K562 (cell line): ENCODE measurements around the gene TFF2. TPM values are rescaled to one million over a fixed set of nuclear protein-coding genes. Genes with fewer than 3 reads are reported as not detected.
A peak's percentile ranks its signal among the peaks of the same experiment; 100 is the strongest.

Source experiments
- ATAC-seq: fragments of 200-7000 bp; cut with Tn5 transposase; 3 replicates; pipeline ENCODE4 v1.9.1; 2020; ENCODE audit warnings: moderate library complexity
- BruUV-seq: library from RNA; stranded (reverse); fragments of 400-500 nt; replicated peaks from 2 replicates; lab custom pipeline; 2021; lab: Mats Ljungman, UMichigan
- CTCF ChIA-PET: fragments of 300-600 bp; formaldehyde crosslinking; extraction: SDS; loops from one replicate; lab custom pipeline; 2021; ENCODE audit warnings: low intra/inter-chr PET ratio; lab: Yijun Ruan, JAX
- POLR2A ChIA-PET: fragments of 300-600, 350-650 bp; sonication (Branson Sonifier 250); formaldehyde crosslinking; extraction: SDS; loops from one replicate; lab custom pipeline; 2021; ENCODE audit warnings: antibody characterized with exemption, inconsistent platforms; lab: Yijun Ruan, JAX
- DNase-seq, 4 experiments: peaks; one replicate each; pipeline versions ENCODE4 v3.0.0 to v3.0.0-alpha.2; 2011 to 2018; ENCODE audit warnings: low spot score in 3 of 4, mixed read lengths in 3 of 4; ENCODE audit errors: extremely low read depth in 1 of 4
- FAIRE-seq: peaks from 2 replicates; lab custom pipeline; 2011; peaks lifted over from hg19 to GRCh38; lab: Jason Lieb, UNC
- H2AFZ ChIP-seq: 2 replicates; pipeline ENCODE4 v1.6.0; 2011; ENCODE audit warnings: low read depth, low read length, control low read depth, inconsistent platforms
- H3K27ac ChIP-seq: fragments of 200-600 bp; 3 replicates; pipeline ENCODE4 v1.8.0; 2011; ENCODE audit warnings: low read depth, mild to moderate bottlenecking, control low read depth, inconsistent platforms, low read length, moderate library complexity, mixed read lengths; ENCODE audit errors: extremely low read depth
- H3K27me3 ChIP-seq, 2 experiments: fragments of 300-600 bp in 1 of 2; 2 replicates in 1 of 2; 3 replicates in 1 of 2; pipeline versions ENCODE4 v1.6.0 to v1.8.0; 2011; ENCODE audit warnings: inconsistent platforms in 2 of 2, low read length in 2 of 2, mild to moderate bottlenecking in 1 of 2, mixed read lengths in 1 of 2, moderate library complexity in 1 of 2; ENCODE audit not compliant: control insufficient read depth in 2 of 2, insufficient read depth in 2 of 2
- H3K36me3 ChIP-seq: fragments of 300-600 bp; 3 replicates; pipeline ENCODE4 v1.8.0; 2011; ENCODE audit warnings: mild to moderate bottlenecking, low read length, inconsistent platforms; ENCODE audit not compliant: control insufficient read depth, insufficient read depth
- H3K4me1 ChIP-seq, 2 experiments: fragments of 200-600 bp in 1 of 2; replicated peaks in 1 of 2; 2 replicates in 1 of 2; 3 replicates in 1 of 2; pipeline versions ENCODE4 v1.5.1 to v1.8.0; 2011; ENCODE audit warnings: inconsistent platforms in 2 of 2, low read length in 2 of 2, mild to moderate bottlenecking in 1 of 2, mixed read lengths in 1 of 2, moderate library complexity in 1 of 2; ENCODE audit not compliant: control insufficient read depth in 2 of 2, insufficient read depth in 2 of 2
- H3K4me2 ChIP-seq: 2 replicates; pipeline ENCODE4 v1.6.1; 2011; ENCODE audit warnings: low read length, control low read depth, inconsistent platforms, mixed read lengths; ENCODE audit not compliant: insufficient read depth
- H3K4me3 ChIP-seq: fragments of 200-600 bp; sonication (generic), shearing (Covaris generic); 2 replicates; pipeline ENCODE4 v1.5.1; 2016; ENCODE audit warnings: control low read depth, inconsistent platforms
- H3K79me2 ChIP-seq: fragments of 200-600 bp; 3 replicates; pipeline ENCODE4 v1.8.0; 2011; ENCODE audit warnings: low read length, inconsistent platforms; ENCODE audit not compliant: control insufficient read depth, insufficient read depth
- H3K9ac ChIP-seq, 2 experiments: 2 replicates each; pipeline versions ENCODE4 v1.6.0 to v1.6.1; 2011; ENCODE audit warnings: low read depth in 2 of 2, low read length in 2 of 2, control low read depth in 1 of 2, inconsistent platforms in 1 of 2, mild to moderate bottlenecking in 1 of 2, mixed read lengths in 1 of 2; ENCODE audit not compliant: insufficient read depth in 1 of 2
- H3K9me1 ChIP-seq: one replicate; pipeline ENCODE4 v1.6.0; 2011; ENCODE audit warnings: inconsistent platforms, mild to moderate bottlenecking, low read length, moderate library complexity; ENCODE audit not compliant: control insufficient read depth, insufficient read depth
- H3K9me3 ChIP-seq: replicated peaks from 2 replicates; pipeline ENCODE4 v1.5.1; 2011; ENCODE audit warnings: low read depth, low read length, inconsistent platforms; ENCODE audit not compliant: control insufficient read depth, insufficient read depth
- H4K20me1 ChIP-seq: replicated peaks from 2 replicates; pipeline ENCODE4 v1.6.1; 2011; ENCODE audit warnings: low read length, inconsistent platforms, mixed read lengths; ENCODE audit not compliant: control insufficient read depth, insufficient read depth
- DMBX1 ChIP-seq: fragments of 250-450 bp; sonication (Bioruptor Pico); IDR thresholded peaks from 2 replicates; pipeline ENCODE4 v1.8.0; 2022; ENCODE audit warnings: inconsistent platforms, mild to moderate bottlenecking, moderate library complexity, borderline replicate concordance
- ETV5 ChIP-seq: sonication (generic); formaldehyde crosslinking; IDR thresholded peaks from 2 replicates; pipeline ENCODE4 v1.4.0; 2020; ENCODE audit warnings: low read depth, mild to moderate bottlenecking, missing genetic modification reagents
- KHSRP ChIP-seq: fragments of 450-650 bp; IDR thresholded peaks from 2 replicates; pipeline ENCODE4 v1.6.1; 2017
- PHTF2 ChIP-seq: fragments of 250-450 bp; sonication (Bioruptor Pico); IDR thresholded peaks from 2 replicates; pipeline ENCODE4 v1.5.0; 2021; ENCODE audit warnings: mild to moderate bottlenecking
- POLR2A ChIP-seq: fragments of 450-650 bp; conservative IDR thresholded peaks from 2 replicates; pipeline ENCODE4 v1.6.1; 2016
- STAT5B ChIP-seq: fragments of 250-450 bp; sonication (Bioruptor Pico); IDR thresholded peaks from 2 replicates; pipeline ENCODE4 v1.8.0; 2021; ENCODE audit warnings: mild to moderate bottlenecking, inconsistent platforms
- TCF15 ChIP-seq: fragments of 250-450 bp; sonication (Bioruptor Pico); IDR thresholded peaks from 2 replicates; pipeline ENCODE4 v1.8.0; 2022; ENCODE audit warnings: moderate library complexity, mild to moderate bottlenecking, inconsistent platforms
- USF2 ChIP-seq: sonication (generic); formaldehyde crosslinking; IDR thresholded peaks from 2 replicates; pipeline ENCODE4 v1.5.0; 2020; ENCODE audit warnings: missing genetic modification reagents
- ZNF444 ChIP-seq: fragments of 250-450 bp; sonication (Bioruptor Pico); IDR thresholded peaks from 2 replicates; pipeline ENCODE4 v1.4.0; 2020; ENCODE audit warnings: mild to moderate bottlenecking, moderate library complexity
- ZNF518B ChIP-seq: fragments of 250-450 bp; sonication (Bioruptor Pico); IDR thresholded peaks from 2 replicates; pipeline ENCODE4 v1.5.0; 2021; ENCODE audit warnings: mild to moderate bottlenecking, moderate library complexity
- ZNF75A ChIP-seq: fragments of 450-650 bp; formaldehyde crosslinking; IDR thresholded peaks from 2 replicates; pipeline ENCODE4 v1.4.0; 2020; ENCODE audit warnings: mild to moderate bottlenecking
- WGBS: fragments of 100-300 bp; shearing (Covaris generic); methylation state at CpG from one replicate; pipeline ENCODE4 v1.1.6; 2016; ENCODE audit warnings: low coverage, mixed read lengths; ENCODE audit not compliant: insufficient coverage; ENCODE audit errors: missing lambda C conversion rate; 5-methylcytosine and 5-hydroxymethylcytosine counted together
- in situ Hi-C: fragments of 300-500 bp; cut with MboI; formaldehyde crosslinking; loops from 4 replicates; pipeline ENCODE4 v1.15.0; 2018; ENCODE audit warnings: inconsistent platforms, mixed read lengths
- intact Hi-C: fragments of 100-400 bp; cut with micrococcal nuclease; formaldehyde crosslinking; loops from 2 replicates; pipeline ENCODE4 v1.14.2; 2022
- polyA plus RNA-seq, 8 experiments: library from polyadenylated mRNA; depleted of rRNA in 4 of 8; stranded (reverse) in 5 of 8; unstranded in 3 of 8; fragments of >200 nt; fragmentation: Nextera tagmentation in 2 of 8; fragmentation: Illumina TruSeq in 1 of 8; extraction: Ambion mirVana in 2 of 8; extraction: Trizol in 1 of 8; gene quantifications; 2 replicates each; pipeline versions ENCODE4 v1.2.1 to v1.2.3, GENCODE V29; 2011 to 2014; ENCODE audit warnings: inconsistent platforms in 1 of 8, missing spikeins in 1 of 8
- total RNA-seq, 7 experiments: library from RNA; depleted of rRNA in 6 of 7; stranded (reverse); fragments of >200 nt in 6 of 7; fragmentation: Illumina TruSeq in 2 of 7; extraction: Trizol in 2 of 7; gene quantifications; 2 replicates each; pipeline versions ENCODE4 v1.2.1 to v1.2.3, GENCODE V29; 2011 to 2021; ENCODE audit warnings: low replicate concordance in 1 of 7
- TF ChIP-seq, protein P1 (sequence below): sonication (generic); formaldehyde crosslinking; IDR thresholded peaks from 2 replicates; pipeline ENCODE4 v1.8.1; 2023; ENCODE audit warnings: mild to moderate bottlenecking, missing genetic modification reagents
- TF ChIP-seq, protein P2 (sequence below): sonication (generic); formaldehyde crosslinking; IDR thresholded peaks from 2 replicates; pipeline ENCODE4 v1.8.0; 2022; ENCODE audit warnings: missing genetic modification reagents, mild to moderate bottlenecking, borderline replicate concordance

The TFF2 gene
- total and polyA plus RNA-seq, 9 of the 15 experiments (the other 6 are each of a cell fraction or from before 2014, with no cell fraction given) = not detected

DNA sequence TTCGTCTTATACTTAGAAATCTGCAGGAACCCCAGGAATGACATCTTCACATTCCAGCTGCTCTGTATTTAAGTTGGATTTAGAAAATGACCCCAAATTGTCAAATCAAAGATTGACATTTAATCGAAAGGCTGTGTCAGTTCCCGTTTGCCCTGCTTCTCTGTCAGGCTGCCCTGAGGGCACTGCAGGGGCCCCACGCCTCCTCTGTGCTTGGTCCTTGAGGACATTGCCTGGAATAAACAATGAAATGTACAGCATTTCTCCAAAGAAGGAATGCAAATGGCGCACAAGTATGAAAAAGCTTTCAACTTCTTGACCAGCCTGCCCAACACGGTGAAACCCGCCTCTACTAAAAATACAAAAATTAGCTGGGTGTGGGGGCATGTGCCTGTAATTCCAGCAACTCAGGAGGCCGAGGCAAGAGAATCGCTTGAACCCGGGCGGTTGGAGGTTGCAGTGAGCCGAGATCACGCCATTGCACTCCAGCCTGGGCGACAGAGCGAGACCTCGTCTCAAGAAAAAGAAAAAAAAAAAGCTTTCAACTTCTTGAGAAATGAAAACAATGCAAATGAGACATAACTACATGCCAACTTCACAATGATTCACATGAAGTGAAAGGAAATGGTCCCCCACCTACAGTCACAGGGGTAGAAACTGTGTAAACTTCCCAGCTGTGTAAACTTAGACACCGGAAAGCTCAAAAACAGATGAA lies 42.1 kb upstream of the TFF2 start:
- H4K20me1 ChIP-seq = no peaks in the 10 kb centered on the region
- no peak for FAIRE-seq
- H3K4me3 ChIP-seq = no peak overlapping the region
- H3K4me2 ChIP-seq = no peak overlapping the region
- ChIA-PET POLR2A (interaction anchor here (0.6 to 2.8 kb wide), 4 partner anchors 11 to 30 kb away, joined by 4 to 13 read pairs (median 4); partner anchors contain the start of gene UBASH3A), CTCF (no interaction called here)
- peaks cover 13 to 16% of the 10 kb centered on the region in 2 experiments; a peak in 3 of 5 replicates for H3K4me1 ChIP-seq
- H3K9me3 ChIP-seq = no peaks in the 10 kb centered on the region
- no TSS peak for BruUV-seq
- H3K36me3 ChIP-seq = no peaks in the 10 kb centered on the region
- in situ Hi-C loops = no loop called here
- H2AFZ ChIP-seq = peak overlapping the region; percentile 51
- H3K79me2 ChIP-seq = no peaks in the 10 kb centered on the region
- WGBS = 61% methylated on average over 17 of the region's 17 CpGs
- TF ChIP-seq, protein P1, sequence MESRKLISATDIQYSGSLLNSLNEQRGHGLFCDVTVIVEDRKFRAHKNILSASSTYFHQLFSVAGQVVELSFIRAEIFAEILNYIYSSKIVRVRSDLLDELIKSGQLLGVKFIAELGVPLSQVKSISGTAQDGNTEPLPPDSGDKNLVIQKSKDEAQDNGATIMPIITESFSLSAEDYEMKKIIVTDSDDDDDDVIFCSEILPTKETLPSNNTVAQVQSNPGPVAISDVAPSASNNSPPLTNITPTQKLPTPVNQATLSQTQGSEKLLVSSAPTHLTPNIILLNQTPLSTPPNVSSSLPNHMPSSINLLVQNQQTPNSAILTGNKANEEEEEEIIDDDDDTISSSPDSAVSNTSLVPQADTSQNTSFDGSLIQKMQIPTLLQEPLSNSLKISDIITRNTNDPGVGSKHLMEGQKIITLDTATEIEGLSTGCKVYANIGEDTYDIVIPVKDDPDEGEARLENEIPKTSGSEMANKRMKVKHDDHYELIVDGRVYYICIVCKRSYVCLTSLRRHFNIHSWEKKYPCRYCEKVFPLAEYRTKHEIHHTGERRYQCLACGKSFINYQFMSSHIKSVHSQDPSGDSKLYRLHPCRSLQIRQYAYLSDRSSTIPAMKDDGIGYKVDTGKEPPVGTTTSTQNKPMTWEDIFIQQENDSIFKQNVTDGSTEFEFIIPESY = no peak
- TF ChIP-seq TCF15 (CRISPR knock-in tag) (no peak), ZNF75A (no peak), ETV5 (CRISPR knock-in tag) (no peak), USF2 (CRISPR knock-in tag) (no peak), POLR2A (no peak), PHTF2 (CRISPR knock-in tag) (no peak), STAT5B (CRISPR knock-in tag) (no peak), ZNF444 (CRISPR knock-in tag) (no peak), DMBX1 (CRISPR knock-in tag) (no peak), KHSRP (no peak), ZNF518B (no peak)
- TF ChIP-seq, protein P2, sequence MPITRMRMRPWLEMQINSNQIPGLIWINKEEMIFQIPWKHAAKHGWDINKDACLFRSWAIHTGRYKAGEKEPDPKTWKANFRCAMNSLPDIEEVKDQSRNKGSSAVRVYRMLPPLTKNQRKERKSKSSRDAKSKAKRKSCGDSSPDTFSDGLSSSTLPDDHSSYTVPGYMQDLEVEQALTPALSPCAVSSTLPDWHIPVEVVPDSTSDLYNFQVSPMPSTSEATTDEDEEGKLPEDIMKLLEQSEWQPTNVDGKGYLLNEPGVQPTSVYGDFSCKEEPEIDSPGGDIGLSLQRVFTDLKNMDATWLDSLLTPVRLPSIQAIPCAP (CRISPR knock-in tag) = no peak
- no peak overlapping the region for H3K9ac ChIP-seq
- intact Hi-C loops = no loop called here
- H3K27ac ChIP-seq = no peak overlapping the region
- peaks cover 7 to 14% of the 10 kb centered on the region in 2 experiments for H3K27me3 ChIP-seq
- DNase-seq = no peak
- no peak for ATAC-seq
- H3K9me1 ChIP-seq = no peaks in the 10 kb centered on the region
